HepG2 (cell line): ENCODE measurements around the gene MCRS1. TPM values are rescaled to one million over a fixed set of nuclear protein-coding genes. Genes with fewer than 3 reads are reported as not detected.
A peak's percentile ranks its signal among the peaks of the same experiment; 100 is the strongest.

Experiments
- BCL6 ChIP-seq: IDR thresholded peaks from 2 replicates; pipeline ENCODE4 v1.6.1; 2016; ENCODE audit warnings: missing genetic modification reagents, missing compliant biosample characterization
- CCDC6 ChIP-seq: sonication (generic); formaldehyde crosslinking; IDR thresholded peaks from 2 replicates; pipeline ENCODE4 v1.8.1; 2022; ENCODE audit warnings: mild to moderate bottlenecking, missing genetic modification reagents, moderate library complexity
- EP300 ChIP-seq, 3 experiments: sonication (generic) in 1 of 3; formaldehyde crosslinking in 1 of 3; IDR thresholded peaks; 2 replicates each; pipeline versions ENCODE4 v1.5.1 to v1.6.1; 2011 to 2020; ENCODE audit warnings: low read depth in 2 of 3, low read length in 2 of 3, borderline replicate concordance in 1 of 3, improper control_type of control experiment in 1 of 3, mild to moderate bottlenecking in 1 of 3, missing genetic modification reagents in 1 of 3, moderate library complexity in 1 of 3
- GABPA ChIP-seq, 2 experiments: IDR thresholded peaks; 2 replicates each; pipeline ENCODE4 v1.6.1; 2011 to 2016; ENCODE audit warnings: low read depth in 2 of 2, low read length in 1 of 2, missing biosample characterization in 1 of 2, missing genetic modification characterization in 1 of 2
- GTF2F1 ChIP-seq: fragments of 150-350 bp; IDR thresholded peaks from 2 replicates; pipeline ENCODE4 v1.6.1; 2014; ENCODE audit warnings: low read length
- HDAC1 ChIP-seq: sonication (generic); formaldehyde crosslinking; IDR thresholded peaks from 2 replicates; pipeline ENCODE4 v1.5.1; 2020; ENCODE audit warnings: mild to moderate bottlenecking, missing genetic modification reagents
- IRX3 ChIP-seq: sonication (generic); formaldehyde crosslinking; IDR thresholded peaks from 2 replicates; pipeline ENCODE4 v1.8.1; 2023; ENCODE audit warnings: mild to moderate bottlenecking, low read depth, missing genetic modification reagents, borderline replicate concordance
- KLF11 ChIP-seq: IDR thresholded peaks from 2 replicates; pipeline ENCODE4 v1.6.1; 2016; ENCODE audit warnings: missing compliant biosample characterization
- MXD4 ChIP-seq: IDR thresholded peaks from 2 replicates; pipeline ENCODE4 v1.6.1; 2016; ENCODE audit warnings: mild to moderate bottlenecking, missing biosample characterization, missing genetic modification reagents
- NAIF1 ChIP-seq: sonication (generic); formaldehyde crosslinking; IDR thresholded peaks from 2 replicates; pipeline ENCODE4 v1.5.0; 2020; ENCODE audit warnings: mild to moderate bottlenecking, missing genetic modification reagents, borderline replicate concordance
- NR0B2 ChIP-seq: sonication (generic); formaldehyde crosslinking; IDR thresholded peaks from 2 replicates; pipeline ENCODE4 v1.4.0; 2020; ENCODE audit warnings: mild to moderate bottlenecking, missing genetic modification reagents
- PBX2 ChIP-seq: IDR thresholded peaks from 2 replicates; pipeline ENCODE4 v1.6.1; 2016; ENCODE audit warnings: control low read depth
- RXRB ChIP-seq: IDR thresholded peaks from 2 replicates; pipeline ENCODE4 v1.6.1; 2016; ENCODE audit warnings: borderline replicate concordance, missing genetic modification reagents, missing compliant biosample characterization
- SOX5 ChIP-seq: IDR thresholded peaks from 2 replicates; pipeline ENCODE4 v1.6.1; 2016; ENCODE audit warnings: borderline replicate concordance
- SRY ChIP-seq: sonication (generic); formaldehyde crosslinking; IDR thresholded peaks from 2 replicates; pipeline ENCODE4 v1.8.0; 2022; ENCODE audit warnings: mild to moderate bottlenecking, missing genetic modification reagents
- U2AF1 ChIP-seq: fragments of 200-400 bp; formaldehyde crosslinking; optimal IDR thresholded peaks from 2 replicates; pipeline ENCODE3; 2017; ENCODE audit warnings: mild to moderate bottlenecking, low read depth, low read length
- YEATS2 ChIP-seq: sonication (generic); formaldehyde crosslinking; IDR thresholded peaks from 2 replicates; pipeline ENCODE4 v1.4.0; 2020; ENCODE audit warnings: missing genetic modification reagents, borderline replicate concordance
- ZBTB21 ChIP-seq: sonication (generic); formaldehyde crosslinking; IDR thresholded peaks from 2 replicates; pipeline ENCODE4 v1.4.0; 2020; ENCODE audit warnings: missing genetic modification reagents
- ZHX1 ChIP-seq: sonication (generic); formaldehyde crosslinking; IDR thresholded peaks from 2 replicates; pipeline ENCODE4 v1.8.1; 2022; ENCODE audit warnings: low read depth, mild to moderate bottlenecking, missing genetic modification reagents
- ZNF20 ChIP-seq: sonication (generic); formaldehyde crosslinking; IDR thresholded peaks from 2 replicates; pipeline ENCODE4 v1.4.0; 2020; ENCODE audit warnings: mild to moderate bottlenecking, moderate library complexity, missing genetic modification reagents
- ZNF746 ChIP-seq: sonication (generic); formaldehyde crosslinking; IDR thresholded peaks from 2 replicates; pipeline ENCODE4 v1.8.0; 2022; ENCODE audit warnings: mild to moderate bottlenecking, missing genetic modification reagents
- ZNF788 ChIP-seq: sonication (generic); formaldehyde crosslinking; IDR thresholded peaks from 2 replicates; pipeline ENCODE4 v1.5.0; 2020; ENCODE audit warnings: mild to moderate bottlenecking, missing genetic modification reagents, borderline replicate concordance
- ZSCAN21 ChIP-seq: sonication (generic); formaldehyde crosslinking; IDR thresholded peaks from 2 replicates; pipeline ENCODE4 v1.8.0; 2022; ENCODE audit warnings: mild to moderate bottlenecking, missing genetic modification reagents, moderate library complexity, borderline replicate concordance
- polyA plus RNA-seq, 8 experiments: library from polyadenylated mRNA; depleted of rRNA in 3 of 8; stranded (reverse) in 7 of 8; unstranded in 1 of 8; fragments of >200 nt; fragmentation: Illumina TruSeq in 4 of 8; extraction: Trizol in 4 of 8; gene quantifications; 2 replicates each; pipeline versions ENCODE4 v1.2.1 to v1.2.3, GENCODE V29; 2011 to 2016; ENCODE audit warnings: low read depth in 4 of 8, missing spikeins in 1 of 8, mixed read lengths in 1 of 8; ENCODE audit not compliant: insufficient read depth in 1 of 8
- total RNA-seq, 5 experiments: library from RNA; depleted of rRNA; stranded (reverse); fragments of >200 nt; fragmentation: Illumina TruSeq; extraction: Trizol; gene quantifications; 2 replicates each; pipeline ENCODE4 v1.2.3, GENCODE V29; 2016; ENCODE audit warnings: low read depth in 1 of 5

MCRS1 gene
- total and polyA plus RNA-seq, 2 of the 13 experiments (the other 11 are each of a cell fraction or from before 2014, with no cell fraction given): 51.0 to 66.3 TPM

DNA sequence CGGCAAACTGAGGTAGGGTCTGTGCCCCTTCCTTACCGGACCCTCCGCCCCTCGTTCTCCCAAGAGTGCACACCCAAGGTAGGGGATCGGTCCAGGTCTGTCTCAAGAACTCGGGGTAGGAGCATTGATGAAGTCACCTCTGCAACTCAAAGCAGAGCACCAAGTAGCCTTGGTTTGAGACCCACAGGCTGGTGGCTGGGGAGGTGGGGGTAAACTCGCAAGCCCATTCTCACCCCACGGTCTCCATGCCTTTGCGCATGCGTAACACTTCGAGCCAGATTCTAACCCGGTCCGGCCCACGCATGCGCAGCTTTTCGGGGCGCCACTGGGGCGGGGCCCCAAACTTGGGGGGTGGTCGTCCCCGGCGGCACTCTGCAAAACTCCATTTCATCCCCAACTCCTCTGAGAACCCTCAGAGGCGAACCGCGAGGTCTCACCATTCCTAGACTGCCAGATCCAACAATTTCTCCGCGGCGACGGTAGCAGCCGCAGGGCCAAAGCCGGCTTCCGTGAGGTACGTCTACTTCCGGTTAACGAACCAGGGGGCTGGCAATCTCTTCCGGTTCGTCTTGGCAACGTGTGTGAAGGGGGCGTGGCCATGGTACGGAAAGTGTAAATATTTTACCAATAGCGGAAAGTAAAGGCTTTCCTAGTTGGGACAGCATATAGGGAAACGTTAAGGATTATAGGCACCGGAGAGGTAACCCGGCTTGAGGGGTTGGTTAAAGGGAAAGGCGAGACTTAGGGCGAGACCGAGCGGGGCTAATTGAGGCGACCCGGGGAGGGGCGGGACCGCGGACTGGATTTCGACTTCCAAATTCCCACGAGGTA is at the start of gene MCRS1 (continued):
- no peak for TF ChIP-seq EP300 (IDR thresholded peaks at IDR 0.05; ENCODE audit: low read depth in 2 of 2, low read length in 2 of 2)
- TF ChIP-seq EP300 (CRISPR knock-in tag; IDR thresholded peaks at IDR 0.05; ENCODE audit: borderline replicate concordance): no peak
- TF ChIP-seq ZSCAN21: no peak
- peak; percentile 70; the same call in 1 of the 2 replicates for TF ChIP-seq KLF11
- TF ChIP-seq SOX5 (CRISPR knock-in tag): peak; percentile 44; the same call in 1 of the 2 replicates
- peak; percentile 91 for TF ChIP-seq U2AF1
- TF ChIP-seq SRY: no peak; the same call in 1 of the 2 replicates
- TF ChIP-seq ZNF788 (CRISPR knock-in tag): peak; percentile 80; the same call in 1 of the 2 replicates
- peak; percentile 96 for TF ChIP-seq GABPA (IDR thresholded peaks at IDR 0.05; ENCODE audit: low read depth, low read length)
- TF ChIP-seq GABPA (CRISPR knock-in tag; IDR thresholded peaks at IDR 0.05; ENCODE audit: low read depth): peak; percentile 100
- TF ChIP-seq YEATS2 (CRISPR knock-in tag): peak; percentile 88; the same call in 1 of the 2 replicates
- TF ChIP-seq HDAC1 (CRISPR knock-in tag): peak; percentile 84
- TF ChIP-seq BCL6 (CRISPR knock-in tag): 0 out of 2 replicates have a peak, but pooled peaks have one; percentile 6
- TF ChIP-seq MXD4 (CRISPR knock-in tag): peak; percentile 68; the same call in 1 of the 2 replicates
- TF ChIP-seq IRX3: no peak
- no peak for TF ChIP-seq NR0B2 (CRISPR knock-in tag)
- no peak for TF ChIP-seq ZHX1 (CRISPR knock-in tag)
- TF ChIP-seq ZNF746 (CRISPR knock-in tag): 0 out of 2 replicates have a peak, but pooled peaks have one; percentile 62
- peak; percentile 67; the same call in 1 of the 2 replicates for TF ChIP-seq GTF2F1
- no peak for TF ChIP-seq PBX2 (CRISPR knock-in tag)
- peak; percentile 58 for TF ChIP-seq NAIF1
- TF ChIP-seq ZBTB21 (CRISPR knock-in tag): 0 out of 2 replicates have a peak, but pooled peaks have one; percentile 43
- peak; percentile 80 for TF ChIP-seq CCDC6
- peak; percentile 48; the same call in 1 of the 2 replicates for TF ChIP-seq RXRB (CRISPR knock-in tag)
- TF ChIP-seq ZNF20 (CRISPR knock-in tag): no peak
